Stomach smooth muscle (tissue), 2 donors: ENCODE results near the gene CDKN2B-AS1.
A peak's percentile ranks its signal among the peaks of the same experiment; 100 is the strongest.

ENCODE experiments used
- H3K27ac ChIP-seq: one replicate; pipeline ENCODE4 v1.7.0; 2013; ENCODE audit warnings: mild to moderate bottlenecking, low read length, inconsistent platforms
- H3K27me3 ChIP-seq, 2 donors: one replicate each; pipeline ENCODE4 v1.7.0; 2013; ENCODE audit warnings: low read length in 2 of 2; ENCODE audit not compliant: insufficient read depth in 2 of 2, control insufficient read depth in 1 of 2
- H3K36me3 ChIP-seq, 2 donors: one replicate each; pipeline ENCODE4 v1.7.0; 2013; ENCODE audit warnings: low read length in 2 of 2; ENCODE audit not compliant: control insufficient read depth in 2 of 2, insufficient read depth in 2 of 2
- H3K4me1 ChIP-seq: one replicate; pipeline ENCODE4 v1.7.0; 2013; ENCODE audit warnings: low read length; ENCODE audit not compliant: control insufficient read depth, insufficient read depth
- H3K4me3 ChIP-seq, 2 donors: one replicate each; pipeline ENCODE4 v1.7.0; 2013; ENCODE audit warnings: low read length in 2 of 2
- H3K9ac ChIP-seq, 2 donors: one replicate each; pipeline ENCODE4 v1.7.0; 2013; ENCODE audit warnings: low read length in 2 of 2, mild to moderate bottlenecking in 1 of 2
- H3K9me3 ChIP-seq, 2 donors: one replicate each; pipeline ENCODE4 v1.7.0; 2013; ENCODE audit warnings: low read length in 2 of 2; ENCODE audit not compliant: control insufficient read depth in 2 of 2
- donor health status: healthy.
- donor health status: Pancreatic carcinoma.

Gene CDKN2B-AS1

DNA sequence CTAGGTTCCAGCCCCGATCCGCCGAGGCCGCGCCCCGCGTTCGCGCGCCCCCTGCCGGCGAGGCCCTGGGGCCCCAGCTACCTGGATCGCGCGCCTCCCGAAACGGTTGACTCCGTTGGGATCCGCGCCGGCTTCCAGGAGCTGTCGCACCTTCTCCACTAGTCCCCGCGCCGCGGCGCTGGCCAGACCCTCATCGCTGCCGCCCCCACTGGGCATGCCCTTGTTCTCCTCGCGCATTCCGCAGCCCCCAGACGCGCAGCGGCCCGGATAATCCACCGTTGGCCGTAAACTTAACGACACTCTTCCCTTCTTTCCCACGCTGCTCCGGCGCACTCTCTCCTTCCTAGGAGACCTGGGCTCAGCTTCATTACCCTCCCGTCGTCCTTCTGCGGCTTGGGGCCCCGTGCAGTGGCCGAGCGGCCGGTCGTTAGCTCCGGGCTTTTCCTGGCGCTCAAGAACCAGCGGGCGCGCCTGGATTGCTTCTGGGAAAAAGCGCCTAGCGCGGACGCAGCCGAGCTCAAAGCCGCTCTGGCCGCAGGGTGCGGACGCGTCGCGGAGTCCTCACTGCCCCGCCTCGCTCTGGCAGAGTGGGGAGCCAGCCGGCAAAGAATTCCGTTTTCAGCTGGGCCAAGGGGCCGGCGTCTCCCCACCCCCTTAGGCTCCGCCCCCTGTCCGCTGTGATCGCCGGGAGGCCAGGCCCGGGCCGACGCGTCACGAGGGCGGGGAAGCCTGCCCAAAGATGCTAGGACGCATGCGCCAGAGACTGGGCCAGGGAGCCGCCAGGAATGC is 14.3 kb downstream of the CDKN2B-AS1 start, which contains the start of gene CDKN2B:
Gene CDKN2B, minus strand, starts transcription at position 589 of the 789 bp plus-strand sequence. Its CDS starts 352 bp downstream, at position 237.
- Histone ChIP-seq H3K36me3 (no peaks in the 10 kb centered on the region), H3K9ac (peak within 1 kb of the TSS; percentile 45 to 76), H3K27me3 (peaks cover 18 to 39% of the 10 kb centered on the region in 2 donors), H3K27ac (no peak within 1 kb of the TSS), H3K4me3 (peak within 1 kb of the TSS; percentile 78 to 87), H3K4me1 (no peaks in the 10 kb centered on the region), H3K9me3 (no peaks in the 10 kb centered on the region)

DNA sequence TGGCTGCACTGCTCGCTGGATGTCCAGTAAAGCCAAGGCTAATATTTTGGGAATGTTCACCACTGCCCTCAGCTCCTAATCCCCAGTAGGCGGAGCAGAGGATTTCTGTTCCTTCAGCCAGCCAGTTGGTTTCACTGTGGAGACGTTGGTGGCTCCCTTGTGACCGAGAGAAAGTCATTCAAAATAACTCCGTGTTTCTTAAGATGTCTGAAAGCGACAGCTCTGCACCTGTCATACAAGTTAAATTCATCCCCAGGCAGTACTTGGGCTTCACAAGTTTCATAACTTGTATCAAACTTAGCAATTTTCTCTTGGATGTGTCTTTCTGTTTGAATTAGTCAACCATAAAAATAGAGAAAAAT is 14.9 kb downstream of the CDKN2B-AS1 start:
- peaks cover 18 to 33% of the 10 kb centered on the region in 2 donors for H3K27me3 ChIP-seq
- H3K4me1 ChIP-seq, result no peaks in the 10 kb centered on the region
- peak overlapping the region in 1 of 2 donors; percentile 48 for H3K9ac ChIP-seq
- no peaks in the 10 kb centered on the region for H3K36me3 ChIP-seq
- no peak overlapping the region for H3K27ac ChIP-seq
- H3K9me3 ChIP-seq, result no peaks in the 10 kb centered on the region
- H3K4me3 ChIP-seq, result peak overlapping the region; percentile 78 to 87

DNA sequence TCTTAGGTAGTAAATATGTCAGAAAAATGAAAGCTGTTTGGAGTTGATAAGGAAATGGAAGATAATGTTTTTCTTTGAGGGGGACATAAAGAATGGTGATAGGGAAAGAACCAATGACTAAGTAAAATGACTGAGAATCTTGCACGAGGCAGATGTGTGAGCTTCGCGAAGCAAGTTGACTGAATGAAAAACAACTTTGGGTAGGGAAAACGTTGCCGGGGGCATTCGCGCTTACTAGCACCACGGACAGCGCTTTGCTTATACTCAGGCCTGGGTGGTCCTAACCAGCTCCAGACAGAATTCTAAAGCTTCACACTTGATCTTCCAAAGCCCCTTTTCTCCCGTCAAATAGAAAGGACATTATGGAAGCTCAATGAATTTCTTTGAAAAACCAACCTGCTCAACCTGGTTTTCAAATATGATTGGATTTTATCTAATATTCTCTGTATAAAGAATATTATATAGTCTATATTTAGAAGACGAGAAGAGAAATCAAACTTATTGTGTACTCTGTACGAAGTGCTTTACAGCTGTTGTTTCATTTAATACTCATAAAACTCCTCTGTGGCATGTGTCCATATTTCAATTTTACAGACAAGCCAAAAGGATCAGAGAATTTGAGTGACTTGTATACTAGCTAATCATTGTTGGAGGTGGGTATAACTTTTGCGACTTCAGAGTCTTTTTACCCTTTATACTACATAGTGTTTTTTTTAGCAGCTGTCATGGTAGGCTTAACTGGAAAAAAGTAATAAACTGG is 16.5 kb downstream of the CDKN2B-AS1 start:
- no peaks in the 10 kb centered on the region for H3K36me3 ChIP-seq
- peaks cover 7 to 18% of the 10 kb centered on the region in 2 donors for H3K27me3 ChIP-seq
- no peak overlapping the region for H3K9ac ChIP-seq
- H3K4me1 ChIP-seq, result no peaks in the 10 kb centered on the region
- H3K27ac ChIP-seq, result no peak overlapping the region
- H3K9me3 ChIP-seq, result no peaks in the 10 kb centered on the region
- no peak overlapping the region for H3K4me3 ChIP-seq

DNA sequence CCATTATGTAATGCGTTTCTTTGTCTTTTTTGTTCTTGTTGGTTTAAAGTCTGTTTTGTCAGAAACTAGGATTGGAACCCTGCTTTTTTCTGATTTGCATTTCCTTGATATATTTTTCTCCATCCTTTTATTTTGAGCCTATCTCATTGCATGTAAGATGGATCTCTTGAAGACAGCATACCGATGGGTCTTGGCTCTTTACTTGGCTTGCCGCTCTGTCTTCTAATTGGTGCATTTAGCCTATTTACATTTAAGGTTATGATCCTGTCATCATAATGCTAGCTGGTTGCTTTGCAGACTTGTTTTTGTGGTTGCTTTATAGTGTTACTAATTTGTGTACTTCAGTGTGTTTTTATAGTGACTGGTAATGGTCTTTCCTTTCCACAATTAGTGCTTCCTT is 27.8 kb downstream of the CDKN2B-AS1 start:
- no peaks in the 10 kb centered on the region for H3K4me1 ChIP-seq
- no peak overlapping the region for H3K27ac ChIP-seq
- H3K9ac ChIP-seq, result no peak overlapping the region
- H3K36me3 ChIP-seq, result no peaks in the 10 kb centered on the region
- H3K4me3 ChIP-seq, result no peak overlapping the region
- H3K9me3 ChIP-seq, result no peaks in the 10 kb centered on the region
- H3K27me3 ChIP-seq, result peaks cover 0 to 5% of the 10 kb centered on the region in 2 donors

DNA sequence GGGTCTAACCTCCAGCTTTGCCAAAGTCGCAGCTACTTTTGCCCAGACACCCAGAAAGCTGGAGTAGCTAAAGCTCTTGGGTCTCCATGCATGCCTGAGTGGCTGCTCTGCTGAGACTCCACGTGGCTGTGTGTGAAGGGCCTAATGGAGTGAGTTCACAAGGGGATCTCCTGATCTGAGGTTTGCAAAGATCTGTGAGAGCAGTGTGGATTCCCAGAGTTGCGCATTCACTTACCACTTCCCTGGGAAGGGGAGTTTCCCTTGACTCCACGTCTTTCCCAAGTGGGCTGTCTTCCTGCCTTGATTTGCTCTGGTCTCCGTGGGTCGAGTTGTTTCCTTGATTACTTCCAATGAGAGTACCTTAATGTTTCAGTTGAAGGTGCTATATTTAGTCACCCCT is 32.1 kb downstream of the CDKN2B-AS1 start:
- no peaks in the 10 kb centered on the region for H3K4me1 ChIP-seq
- H3K27me3 ChIP-seq, result peaks cover 0 to 5% of the 10 kb centered on the region in 2 donors
- H3K9ac ChIP-seq, result no peak overlapping the region
- H3K9me3 ChIP-seq, result no peaks in the 10 kb centered on the region
- no peaks in the 10 kb centered on the region for H3K36me3 ChIP-seq
- no peak overlapping the region for H3K27ac ChIP-seq
- no peak overlapping the region for H3K4me3 ChIP-seq

DNA sequence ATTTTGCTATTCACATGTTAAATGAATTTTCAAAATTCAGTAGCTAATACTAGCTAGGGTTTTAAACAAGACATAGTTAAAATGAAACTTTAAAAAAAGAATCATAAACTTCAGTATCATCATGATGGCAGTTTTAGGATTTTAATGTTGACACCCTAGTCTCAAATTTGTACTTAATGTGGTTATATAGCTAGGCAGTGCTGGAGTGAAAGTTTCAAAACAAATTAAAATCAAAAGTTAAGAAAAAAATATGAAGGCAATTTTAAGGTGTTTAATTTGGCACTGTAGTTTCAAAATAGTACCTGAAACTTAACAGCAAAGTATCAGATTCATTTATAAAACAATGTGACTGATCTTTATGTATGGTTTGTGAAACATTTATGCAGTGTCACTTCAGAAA is 33.8 kb downstream of the CDKN2B-AS1 start:
- Histone ChIP-seq H3K4me1 (no peaks in the 10 kb centered on the region), H3K27me3 (peaks cover 0 to 5% of the 10 kb centered on the region in 2 donors), H3K9ac (no peak overlapping the region), H3K9me3 (no peaks in the 10 kb centered on the region), H3K36me3 (no peaks in the 10 kb centered on the region), H3K4me3 (no peak overlapping the region), H3K27ac (no peak overlapping the region)

DNA sequence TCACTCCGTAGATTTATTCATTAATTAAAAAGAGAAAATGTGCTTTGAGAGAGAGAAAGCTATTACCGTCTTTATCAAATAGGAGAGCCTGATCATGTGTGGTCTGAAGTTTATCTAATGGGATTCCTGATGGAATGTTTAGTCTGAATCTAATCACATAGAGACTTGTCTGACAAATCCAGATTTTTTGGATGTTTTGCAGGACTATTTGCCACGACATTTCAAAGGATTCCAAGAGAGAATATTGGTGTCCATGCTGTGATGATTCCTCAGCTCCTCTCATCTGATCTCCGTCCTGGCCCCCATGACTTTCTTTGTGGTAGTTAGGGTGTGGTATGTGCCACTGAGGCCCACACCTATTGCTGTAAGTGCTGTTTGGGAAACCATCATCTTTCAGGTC is 34.6 kb downstream of the CDKN2B-AS1 start:
- Histone ChIP-seq H3K4me1 (no peaks in the 10 kb centered on the region), H3K4me3 (no peak overlapping the region), H3K27me3 (peaks cover 0 to 5% of the 10 kb centered on the region in 2 donors), H3K36me3 (no peaks in the 10 kb centered on the region), H3K9ac (no peak overlapping the region), H3K27ac (no peak overlapping the region), H3K9me3 (no peaks in the 10 kb centered on the region)

DNA sequence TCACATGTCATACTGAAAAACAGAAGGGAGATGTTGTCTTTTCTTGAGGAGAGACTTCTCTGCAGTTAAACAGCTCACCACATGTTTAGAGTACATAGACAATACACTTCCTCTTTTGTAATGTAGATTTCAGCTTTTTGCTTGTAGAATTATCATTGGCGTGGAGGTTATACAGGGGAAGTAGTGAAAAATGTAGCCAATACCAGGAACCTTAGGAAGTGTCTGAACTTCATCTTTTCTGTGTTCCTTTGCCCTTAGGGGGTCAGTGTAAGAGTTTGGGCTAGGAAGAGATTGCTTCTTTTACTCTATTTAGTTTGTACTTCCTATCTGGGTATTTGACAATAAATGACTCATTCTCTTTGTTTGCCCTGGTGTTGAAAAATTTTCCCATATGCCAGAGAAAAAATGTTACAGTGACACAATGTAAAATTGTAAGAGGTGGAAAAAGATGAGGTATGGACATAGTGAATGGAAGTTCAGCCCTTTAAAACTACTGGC is 35.6 kb downstream of the CDKN2B-AS1 start:
- no peak overlapping the region for H3K27ac ChIP-seq
- no peak overlapping the region for H3K4me3 ChIP-seq

DNA sequence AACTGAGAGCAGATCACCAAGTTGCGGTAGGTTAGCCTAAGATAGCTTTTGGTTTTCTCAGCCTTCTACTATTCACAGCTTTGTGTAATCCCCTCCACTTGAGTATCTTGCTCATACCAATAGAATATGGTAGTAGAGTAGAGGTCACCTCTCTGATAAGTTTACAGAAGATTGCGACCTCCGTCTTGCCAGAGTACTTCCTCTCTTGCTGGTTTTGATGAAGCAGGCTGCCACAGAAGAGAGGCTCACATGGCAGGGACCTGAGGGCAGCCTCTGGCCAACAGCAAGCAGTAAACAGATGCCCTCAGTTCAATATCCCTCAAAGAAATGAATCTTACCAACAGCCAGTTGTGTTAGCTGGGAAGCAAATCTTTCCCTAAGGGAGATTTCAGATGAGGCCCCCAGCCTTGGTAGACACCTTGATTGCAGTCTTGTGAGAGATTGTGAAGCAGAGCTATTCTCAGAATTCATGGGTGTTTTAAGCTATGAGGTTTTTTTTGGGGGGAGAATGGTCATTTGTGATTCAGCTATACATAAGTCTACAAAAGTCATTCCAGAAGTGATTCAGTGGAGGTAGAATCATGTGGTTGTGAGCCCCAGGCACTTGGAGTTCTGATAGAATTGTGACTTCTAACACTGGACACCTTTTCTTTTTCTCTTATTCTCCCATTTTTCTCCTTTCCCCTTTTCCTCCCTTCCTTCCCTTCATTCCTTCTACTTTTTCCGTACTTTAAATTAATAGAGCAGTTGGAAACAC is 37.2 kb downstream of the CDKN2B-AS1 start:
- Histone ChIP-seq H3K9me3 (no peaks in the 10 kb centered on the region), H3K4me3 (no peak overlapping the region), H3K36me3 (no peaks in the 10 kb centered on the region), H3K4me1 (no peaks in the 10 kb centered on the region), H3K27me3 (no peaks in the 10 kb centered on the region), H3K9ac (no peak overlapping the region), H3K27ac (no peak overlapping the region)

More for the DNA sequence above, 35.6 kb downstream of the CDKN2B-AS1 start:
- Histone ChIP-seq H3K27me3 (peaks cover 0 to 5% of the 10 kb centered on the region in 2 donors), H3K36me3 (no peaks in the 10 kb centered on the region), H3K9me3 (no peaks in the 10 kb centered on the region), H3K9ac (no peak overlapping the region), H3K4me1 (no peaks in the 10 kb centered on the region)

DNA sequence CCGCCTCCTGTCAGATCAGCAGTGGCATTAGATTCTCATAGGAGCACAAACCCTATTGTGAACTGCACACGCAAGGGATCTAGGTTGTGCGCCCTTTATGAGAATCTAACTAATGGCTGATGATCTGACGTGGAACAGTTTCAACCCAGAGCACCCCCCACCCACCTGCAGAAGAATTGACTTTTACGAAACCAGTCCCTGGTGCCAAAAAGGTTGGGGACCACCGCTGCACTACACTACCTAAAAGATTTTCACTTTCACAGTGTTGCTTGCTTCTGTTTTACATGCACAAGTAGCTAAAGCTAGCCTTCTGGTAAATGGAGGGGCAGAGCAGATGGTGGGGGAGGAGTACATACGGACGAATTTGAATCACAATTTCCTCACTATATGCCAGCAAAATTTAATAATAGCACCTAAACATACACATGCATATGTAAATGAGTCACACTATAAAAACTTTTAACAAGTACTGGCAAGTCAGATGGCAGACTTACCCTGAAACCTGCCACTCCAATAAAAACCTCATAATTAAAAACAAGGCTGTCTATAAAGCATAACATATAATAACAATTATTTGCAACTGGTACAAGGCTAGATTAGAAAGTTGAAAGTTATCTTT is 38.5 kb downstream of the CDKN2B-AS1 start:
- Histone ChIP-seq H3K27ac (no peak overlapping the region), H3K9me3 (no peaks in the 10 kb centered on the region), H3K4me3 (no peak overlapping the region), H3K27me3 (no peaks in the 10 kb centered on the region), H3K9ac (no peak overlapping the region), H3K4me1 (no peaks in the 10 kb centered on the region), H3K36me3 (no peaks in the 10 kb centered on the region)
